Activated naive CD8-positive, alpha-beta T cell treated with anti-CD3 and anti-CD28 coated beads, Interleukin-2, amount 10 ng/mL, durations not matched to agents 7 days and 5 days (primary cell): ENCODE measurements around the gene ABCA3. TPM values are rescaled to one million over a fixed set of nuclear protein-coding genes. Genes with fewer than 3 reads are reported as not detected.

ENCODE experiments used
- ATAC-seq: fragments of 150-1000 bp; cut with Tn5 transposase; one replicate; pipeline ENCODE4 v1.10.0; 2021; ENCODE audit warnings: low read depth, moderate library complexity
- POLR2A ChIA-PET: fragments of 350-600 bp; sonication (Branson Sonifier 250); formaldehyde crosslinking; loops from one replicate; lab custom pipeline; 2021; ENCODE audit warnings: antibody characterized with exemption; lab: Charles Lee
- DNase-seq: peaks from one replicate; pipeline ENCODE4 v3.0.0; 2021
- H3K27ac Mint-ChIP-seq: one replicate; pipeline ENCODE4 v1.8.0; 2022; ENCODE audit warnings: mild to moderate bottlenecking, mixed read lengths
- H3K27me3 Mint-ChIP-seq: one replicate; pipeline ENCODE4 v1.8.0; 2022; ENCODE audit warnings: mild to moderate bottlenecking, moderate library complexity, mixed read lengths
- H3K36me3 Mint-ChIP-seq: one replicate; pipeline ENCODE4 v1.8.0; 2021; ENCODE audit warnings: mild to moderate bottlenecking, mixed read lengths
- H3K4me1 Mint-ChIP-seq: one replicate; pipeline ENCODE4 v1.8.0; 2021; ENCODE audit warnings: mixed read lengths
- H3K4me3 Mint-ChIP-seq: one replicate; pipeline ENCODE4 v1.8.0; 2022; ENCODE audit warnings: mild to moderate bottlenecking, moderate library complexity, mixed read lengths
- H3K9me3 Mint-ChIP-seq: one replicate; pipeline ENCODE4 v1.8.0; 2021; ENCODE audit warnings: mixed read lengths
- total RNA-seq, 2 experiments: library from RNA; stranded (reverse); gene quantifications; one replicate each; pipeline ENCODE4 v1.2.3, GENCODE V29; 2021

ABCA3 gene
- total RNA-seq, 2 experiments from 2014 or later: 7.8 to 8.3 TPM

GRCh38 chr16:2337431-2338296, 2.9 kb downstream of the ABCA3 start:
- peaks cover 21% of the 10 kb centered on the region for H3K4me1 Mint-ChIP-seq
- H3K9me3 Mint-ChIP-seq: no peaks in the 10 kb centered on the region
- no peak for ATAC-seq
- DNase-seq: no peak
- POLR2A ChIA-PET: no interaction called here
- no peak overlapping the region for H3K4me3 Mint-ChIP-seq
- H3K36me3 Mint-ChIP-seq: no peaks in the 10 kb centered on the region
- no peak overlapping the region for H3K27ac Mint-ChIP-seq
- H3K27me3 Mint-ChIP-seq: peaks cover 18% of the 10 kb centered on the region

GRCh38 chr16:2335286-2335895, 5.1 kb downstream of the ABCA3 start:
- Mint-ChIP-seq H3K27ac (no peak overlapping the region), H3K27me3 (peaks cover 21% of the 10 kb centered on the region), H3K9me3 (no peaks in the 10 kb centered on the region), H3K4me1 (peaks cover 19% of the 10 kb centered on the region), H3K4me3 (no peak overlapping the region), H3K36me3 (no peaks in the 10 kb centered on the region)
- no peak for DNase-seq
- ATAC-seq: no peak
- POLR2A ChIA-PET: no interaction called here

- ATAC-seq (no peak), DNase-seq (no peak)
- no peaks in the 10 kb centered on the region for H3K36me3 Mint-ChIP-seq
- POLR2A ChIA-PET: no interaction called here
- peaks cover 17% of the 10 kb centered on the region for H3K27me3 Mint-ChIP-seq
- no peaks in the 10 kb centered on the region for H3K9me3 Mint-ChIP-seq
- no peak overlapping the region for H3K27ac Mint-ChIP-seq
- H3K4me3 Mint-ChIP-seq: no peak overlapping the region
- H3K4me1 Mint-ChIP-seq: peaks cover 11% of the 10 kb centered on the region
These were observed 6.7 kb downstream of the ABCA3 start for GRCh38 chr16:2333772-2334379.

GRCh38 chr16:2333231-2333630, 7.3 kb downstream of the ABCA3 start:
- no peaks in the 10 kb centered on the region for H3K9me3 Mint-ChIP-seq

GRCh38 chr16:2331931-2332267, 8.6 kb downstream of the ABCA3 start:
- H3K27me3 Mint-ChIP-seq: peaks cover 17% of the 10 kb centered on the region
- H3K4me3 Mint-ChIP-seq: no peak overlapping the region
- DNase-seq (no peak), ATAC-seq (no peak)
- peaks cover 6% of the 10 kb centered on the region for H3K4me1 Mint-ChIP-seq
- POLR2A ChIA-PET: no interaction called here
- H3K36me3 Mint-ChIP-seq: no peaks in the 10 kb centered on the region
- no peak overlapping the region for H3K27ac Mint-ChIP-seq
- no peaks in the 10 kb centered on the region for H3K9me3 Mint-ChIP-seq

More at GRCh38 chr16:2333231-2333630, 7.3 kb downstream of the ABCA3 start:
- ATAC-seq (no peak), DNase-seq (no peak)
- Mint-ChIP-seq H3K36me3 (no peaks in the 10 kb centered on the region), H3K4me3 (no peak overlapping the region), H3K27ac (no peak overlapping the region), H3K4me1 (peaks cover 9% of the 10 kb centered on the region), H3K27me3 (peaks cover 17% of the 10 kb centered on the region)
- POLR2A ChIA-PET: no interaction called here

GRCh38 chr16:2331199-2331930, 9.2 kb downstream of the ABCA3 start:
- Mint-ChIP-seq H3K27me3 (peaks cover 17% of the 10 kb centered on the region), H3K27ac (no peak overlapping the region), H3K4me1 (peaks cover 6% of the 10 kb centered on the region), H3K36me3 (no peaks in the 10 kb centered on the region), H3K9me3 (no peaks in the 10 kb centered on the region), H3K4me3 (no peak overlapping the region)
- DNase-seq (no peak), ATAC-seq (no peak)
- POLR2A ChIA-PET: no interaction called here

- Mint-ChIP-seq H3K4me3 (no peak overlapping the region), H3K36me3 (no peaks in the 10 kb centered on the region), H3K4me1 (no peaks in the 10 kb centered on the region), H3K27ac (no peak overlapping the region), H3K27me3 (peaks cover 14% of the 10 kb centered on the region), H3K9me3 (no peaks in the 10 kb centered on the region)
- ATAC-seq (no peak), DNase-seq (no peak)
- POLR2A ChIA-PET: no interaction called here
These were observed 11.0 kb downstream of the ABCA3 start for GRCh38 chr16:2329532-2329931.

GRCh38 chr16:2328428-2328827, 12.1 kb downstream of the ABCA3 start:
- Mint-ChIP-seq H3K27me3 (peaks cover 14% of the 10 kb centered on the region), H3K27ac (no peak overlapping the region), H3K9me3 (no peaks in the 10 kb centered on the region), H3K4me3 (no peak overlapping the region), H3K36me3 (no peaks in the 10 kb centered on the region), H3K4me1 (no peaks in the 10 kb centered on the region)
- ATAC-seq (no peak), DNase-seq (no peak)
- POLR2A ChIA-PET: no interaction called here

GRCh38 chr16:2326191-2326590, 14.3 kb downstream of the ABCA3 start:
- no peaks in the 10 kb centered on the region for H3K4me1 Mint-ChIP-seq
- H3K4me3 Mint-ChIP-seq: no peak overlapping the region
- POLR2A ChIA-PET: no interaction called here
- DNase-seq: no peak
- no peaks in the 10 kb centered on the region for H3K36me3 Mint-ChIP-seq
- H3K9me3 Mint-ChIP-seq: no peaks in the 10 kb centered on the region
- peaks cover 5% of the 10 kb centered on the region for H3K27me3 Mint-ChIP-seq
- ATAC-seq: no peak
- H3K27ac Mint-ChIP-seq: no peak overlapping the region

GRCh38 chr16:2325791-2326190, 14.7 kb downstream of the ABCA3 start:
- peaks cover 2% of the 10 kb centered on the region for H3K27me3 Mint-ChIP-seq
- H3K27ac Mint-ChIP-seq: no peak overlapping the region
- ATAC-seq: no peak
- POLR2A ChIA-PET: no interaction called here
- H3K9me3 Mint-ChIP-seq: no peaks in the 10 kb centered on the region
- DNase-seq: no peak
- no peaks in the 10 kb centered on the region for H3K4me1 Mint-ChIP-seq
- H3K36me3 Mint-ChIP-seq: no peaks in the 10 kb centered on the region
- H3K4me3 Mint-ChIP-seq: no peak overlapping the region

GRCh38 chr16:2325181-2325580, 15.3 kb downstream of the ABCA3 start:
- no peak overlapping the region for H3K27ac Mint-ChIP-seq
- POLR2A ChIA-PET: no interaction called here
- DNase-seq (no peak), ATAC-seq (no peak)
- H3K4me3 Mint-ChIP-seq: no peak overlapping the region
- H3K36me3 Mint-ChIP-seq: no peaks in the 10 kb centered on the region
- no peaks in the 10 kb centered on the region for H3K4me1 Mint-ChIP-seq
- no peaks in the 10 kb centered on the region for H3K9me3 Mint-ChIP-seq
- peaks cover 2% of the 10 kb centered on the region for H3K27me3 Mint-ChIP-seq

GRCh38 chr16:2324296-2324859, 16.1 kb downstream of the ABCA3 start:
- H3K27ac Mint-ChIP-seq: no peak overlapping the region
- DNase-seq: no peak

GRCh38 chr16:2323701-2324100, 16.8 kb downstream of the ABCA3 start:
- Mint-ChIP-seq H3K4me1 (no peaks in the 10 kb centered on the region), H3K27me3 (no peaks in the 10 kb centered on the region), H3K9me3 (no peaks in the 10 kb centered on the region), H3K27ac (no peak overlapping the region), H3K4me3 (no peak overlapping the region), H3K36me3 (no peaks in the 10 kb centered on the region)
- no peak for DNase-seq
- no peak for ATAC-seq
- POLR2A ChIA-PET: no interaction called here

More at GRCh38 chr16:2324296-2324859, 16.1 kb downstream of the ABCA3 start:
- no peak overlapping the region for H3K4me3 Mint-ChIP-seq
- no peaks in the 10 kb centered on the region for H3K36me3 Mint-ChIP-seq
- H3K9me3 Mint-ChIP-seq: no peaks in the 10 kb centered on the region
- POLR2A ChIA-PET: no interaction called here
- H3K4me1 Mint-ChIP-seq: no peaks in the 10 kb centered on the region
- no peaks in the 10 kb centered on the region for H3K27me3 Mint-ChIP-seq
- ATAC-seq: no peak
